WI38 (cell line): ENCODE results near the gene CCDC80.

Source experiments
- H3K4me3 ChIP-seq: 2 replicates; pipeline ENCODE4 v1.5.1; 2011; ENCODE audit warnings: low read depth, mild to moderate bottlenecking, control low read depth, low read length
- TF ChIP-seq, protein P1 (sequence below): IDR thresholded peaks from 2 replicates; pipeline ENCODE4 v1.5.1; 2012; ENCODE audit warnings: low read depth, mild to moderate bottlenecking, control low read depth, low read length

CCDC80 gene

DNA sequence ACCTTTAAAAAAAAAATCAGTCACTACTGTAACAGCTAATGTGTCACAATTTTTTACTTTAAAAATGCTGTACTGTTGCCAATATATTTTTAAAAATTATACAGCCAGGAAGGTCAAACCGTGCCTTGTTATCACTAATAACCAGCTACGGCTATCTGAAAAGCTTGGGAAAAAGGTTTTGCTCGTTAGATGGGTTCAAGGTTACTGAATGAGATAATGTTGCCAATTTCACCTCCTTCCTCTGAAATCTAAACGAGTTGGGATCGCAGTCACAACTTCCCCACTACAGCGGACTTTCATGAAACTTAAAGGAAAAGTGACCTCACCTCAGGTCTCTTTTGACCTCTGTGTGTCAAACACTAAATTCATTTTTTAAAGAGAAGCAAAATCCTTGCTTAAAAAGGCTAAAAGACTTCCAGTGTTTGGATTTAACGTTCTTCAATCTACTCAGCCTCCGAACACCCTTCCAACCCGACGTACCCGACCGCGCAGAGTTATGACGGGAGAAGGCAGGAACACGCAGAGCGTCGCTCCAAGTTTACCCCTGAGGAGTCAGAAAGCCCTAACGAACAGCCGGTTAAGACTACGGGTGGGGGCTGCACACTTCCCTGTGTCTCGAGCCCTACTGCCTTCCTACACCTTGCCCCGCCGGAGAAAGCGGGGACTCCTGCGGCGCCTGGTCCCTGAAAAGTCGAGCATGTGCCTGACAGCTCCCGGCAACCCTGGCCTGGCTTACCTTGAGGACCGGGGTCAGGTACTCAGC, 80.0 kb downstream of the CCDC80 start:
- peak overlapping the region; percentile 99 for H3K4me3 ChIP-seq
- TF ChIP-seq, protein P1, sequence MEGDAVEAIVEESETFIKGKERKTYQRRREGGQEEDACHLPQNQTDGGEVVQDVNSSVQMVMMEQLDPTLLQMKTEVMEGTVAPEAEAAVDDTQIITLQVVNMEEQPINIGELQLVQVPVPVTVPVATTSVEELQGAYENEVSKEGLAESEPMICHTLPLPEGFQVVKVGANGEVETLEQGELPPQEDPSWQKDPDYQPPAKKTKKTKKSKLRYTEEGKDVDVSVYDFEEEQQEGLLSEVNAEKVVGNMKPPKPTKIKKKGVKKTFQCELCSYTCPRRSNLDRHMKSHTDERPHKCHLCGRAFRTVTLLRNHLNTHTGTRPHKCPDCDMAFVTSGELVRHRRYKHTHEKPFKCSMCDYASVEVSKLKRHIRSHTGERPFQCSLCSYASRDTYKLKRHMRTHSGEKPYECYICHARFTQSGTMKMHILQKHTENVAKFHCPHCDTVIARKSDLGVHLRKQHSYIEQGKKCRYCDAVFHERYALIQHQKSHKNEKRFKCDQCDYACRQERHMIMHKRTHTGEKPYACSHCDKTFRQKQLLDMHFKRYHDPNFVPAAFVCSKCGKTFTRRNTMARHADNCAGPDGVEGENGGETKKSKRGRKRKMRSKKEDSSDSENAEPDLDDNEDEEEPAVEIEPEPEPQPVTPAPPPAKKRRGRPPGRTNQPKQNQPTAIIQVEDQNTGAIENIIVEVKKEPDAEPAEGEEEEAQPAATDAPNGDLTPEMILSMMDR: no peak

DNA sequence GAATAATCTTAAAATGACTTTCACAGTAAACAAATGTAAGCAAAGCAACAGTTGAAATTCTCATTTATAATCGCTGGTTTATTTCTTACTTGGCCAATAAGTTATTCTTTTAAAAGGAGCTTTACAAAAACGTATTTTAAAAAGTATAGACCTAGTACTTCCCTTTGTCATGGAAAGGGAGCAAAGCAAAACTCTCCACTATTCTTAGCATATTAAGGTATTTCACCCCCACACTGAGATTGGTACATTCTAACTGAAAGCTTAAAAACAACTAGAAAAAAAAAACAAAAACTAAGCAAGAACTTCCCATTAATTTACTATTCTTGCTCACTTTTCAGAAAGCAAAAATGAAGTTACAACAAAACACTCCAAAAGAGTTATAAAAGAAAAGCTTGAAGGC, 80.6 kb downstream of the CCDC80 start:
- peak overlapping the region; percentile 99 for H3K4me3 ChIP-seq
- TF ChIP-seq, protein P1: no peak

DNA sequence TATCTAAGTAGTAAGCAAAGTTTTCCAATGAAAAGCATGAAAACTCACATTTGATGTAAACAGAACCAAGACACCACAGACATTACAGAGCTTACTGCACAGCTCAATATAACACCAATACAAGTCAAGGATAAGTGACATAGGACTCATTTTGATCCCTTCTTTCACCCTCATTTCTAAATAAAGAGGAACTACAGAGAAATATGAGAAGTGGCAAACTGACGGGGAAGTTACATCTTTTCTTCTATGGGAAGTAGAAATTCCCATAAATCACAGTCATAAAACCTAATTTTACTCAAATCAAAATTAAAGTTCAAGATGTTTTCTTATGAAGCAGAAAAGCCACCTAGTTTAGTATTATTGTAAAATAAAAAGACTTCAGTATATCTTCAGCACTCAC, 83.0 kb downstream of the CCDC80 start:
- H3K4me3 ChIP-seq: no peak overlapping the region
- TF ChIP-seq, protein P1: no peak

DNA sequence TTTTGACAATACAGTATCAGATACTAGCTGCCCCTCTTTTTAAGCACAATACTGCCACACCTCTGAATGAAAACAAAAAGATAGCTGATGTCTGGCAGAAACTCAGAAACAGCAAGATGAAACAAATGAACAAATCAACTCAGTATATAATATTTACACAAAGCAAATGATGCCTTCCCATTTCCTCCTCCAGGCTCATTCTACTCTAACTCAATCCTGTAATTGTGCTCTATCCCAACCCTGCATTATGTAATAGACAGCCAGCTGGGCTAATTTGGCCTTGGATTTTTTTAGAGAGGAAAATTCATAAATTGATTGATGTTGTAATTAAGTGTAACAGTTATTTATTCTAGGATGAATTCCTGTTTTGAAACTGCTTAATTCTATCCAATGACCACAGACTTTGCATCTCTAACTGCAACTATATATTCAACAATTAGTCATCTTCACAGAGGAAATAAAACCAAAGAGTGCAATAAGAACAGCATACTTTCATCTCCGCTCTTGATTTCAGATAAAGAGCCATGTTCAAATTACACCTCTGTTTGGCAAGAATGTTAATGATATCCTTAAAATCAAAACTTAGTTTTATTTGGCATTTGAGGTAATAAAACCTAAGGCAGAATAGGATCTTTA, 85.3 kb downstream of the CCDC80 start:
- H3K4me3 ChIP-seq: no peak overlapping the region
- TF ChIP-seq, protein P1: no peak

DNA sequence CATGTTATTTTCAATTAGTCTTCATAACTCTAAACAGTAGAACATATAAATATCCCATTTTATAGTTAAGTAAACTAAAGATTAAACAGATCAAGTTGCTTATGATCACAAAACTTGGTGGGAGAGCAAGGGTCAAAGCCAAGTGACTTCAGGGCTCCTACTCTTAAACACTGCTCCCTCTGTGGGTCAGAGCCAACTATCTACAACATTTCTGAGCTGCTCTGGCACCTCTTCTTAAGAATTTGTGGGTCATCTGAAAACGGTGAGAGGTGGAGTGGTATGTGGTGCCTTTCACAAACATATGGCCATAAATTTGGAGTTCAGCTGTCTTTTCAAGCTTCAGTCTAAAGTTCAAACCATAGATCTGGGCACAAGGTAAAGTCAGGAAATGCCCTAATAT, 90.1 kb downstream of the CCDC80 start:
- TF ChIP-seq, protein P1: no peak
- H3K4me3 ChIP-seq: no peak overlapping the region
